ENCODE measurements around the gene ENOX1. TPM values are rescaled to one million over a fixed set of nuclear protein-coding genes. Genes with fewer than 3 reads are reported as not detected.

ENOX1 gene
- total and polyA plus RNA-seq, 7 donors, result 0.34 to 7.1 (median 1.1) TPM

GRCh38 chr13:43484432-43485225, 302.1 kb downstream of the ENOX1 start:
- H3K9me3 ChIP-seq, result no peaks in the 10 kb centered on the region
- intact Hi-C loops (cut with DNase I), result no loop called here
- H3K4me1 ChIP-seq, result peaks cover 9% of the 10 kb centered on the region
- H3K4me3 ChIP-seq, result no peak overlapping the region
- no peak overlapping the region for H3K27ac ChIP-seq
- 63 to 76% (median 65%) methylated on average over 2 of the region's 2 CpGs for WGBS, 3 donors
- no peak for TF ChIP-seq CTCF (IDR thresholded peaks at IDR 0.05)
- ATAC-seq (peak in 1 of 4 donors; percentile 61), DNase-seq (no peak)
- H3K36me3 ChIP-seq (ENCODE audit: insufficient read depth in 1 of 2, low read depth in 1 of 2), result no peaks in the 10 kb centered on the region
- H3K27me3 ChIP-seq (ENCODE audit: insufficient read depth in 3 of 3, low read length in 2 of 3), result no peaks in the 10 kb centered on the region

GRCh38 chr13:43483930-43484329, 302.8 kb downstream of the ENOX1 start:
- no peak for TF ChIP-seq CTCF (IDR thresholded peaks at IDR 0.05)
- intact Hi-C loops (cut with DNase I), result no loop called here

GRCh38 chr13:43482641-43483040, 304.1 kb downstream of the ENOX1 start:
- Histone ChIP-seq H3K4me3 (no peak overlapping the region), H3K9me3 (no peaks in the 10 kb centered on the region), H3K36me3 (ENCODE audit: insufficient read depth in 1 of 2, low read depth in 1 of 2) (no peaks in the 10 kb centered on the region), H3K27me3 (ENCODE audit: insufficient read depth in 3 of 3, low read length in 2 of 3) (no peaks in the 10 kb centered on the region), H3K27ac (no peak overlapping the region), H3K4me1 (peaks cover 9% of the 10 kb centered on the region)
- 77 to 96% (median 88%) methylated on average over 3 of the region's 3 CpGs for WGBS, 3 donors
- intact Hi-C loops (cut with DNase I), result no loop called here
- no peak for ATAC-seq
- DNase-seq, result no peak
- TF ChIP-seq CTCF (IDR thresholded peaks at IDR 0.05), result no peak

More at GRCh38 chr13:43483930-43484329, 302.8 kb downstream of the ENOX1 start:
- no peaks in the 10 kb centered on the region for H3K27me3 ChIP-seq (ENCODE audit: insufficient read depth in 3 of 3, low read length in 2 of 3)
- no peak overlapping the region for H3K27ac ChIP-seq
- H3K36me3 ChIP-seq (ENCODE audit: insufficient read depth in 1 of 2, low read depth in 1 of 2), result no peaks in the 10 kb centered on the region
- H3K9me3 ChIP-seq, result no peaks in the 10 kb centered on the region
- ATAC-seq (no peak), DNase-seq (no peak)
- peaks cover 9% of the 10 kb centered on the region for H3K4me1 ChIP-seq
- WGBS, 3 donors, result 92 to 96% (median 93%) methylated on average over 1 of the region's 1 CpG
- H3K4me3 ChIP-seq, result no peak overlapping the region

GRCh38 chr13:43482026-43482425, 304.7 kb downstream of the ENOX1 start:
- Histone ChIP-seq H3K27ac (no peak overlapping the region), H3K4me1 (peaks cover 9% of the 10 kb centered on the region), H3K36me3 (ENCODE audit: insufficient read depth in 1 of 2, low read depth in 1 of 2) (no peaks in the 10 kb centered on the region), H3K9me3 (no peaks in the 10 kb centered on the region), H3K4me3 (no peak overlapping the region), H3K27me3 (ENCODE audit: insufficient read depth in 3 of 3, low read length in 2 of 3) (no peaks in the 10 kb centered on the region)
- no peak for ATAC-seq
- DNase-seq, result no peak
- no peak for TF ChIP-seq CTCF (IDR thresholded peaks at IDR 0.05)
- 88 to 96% (median 88%) methylated on average over 2 of the region's 2 CpGs for WGBS, 3 donors
- intact Hi-C loops (cut with DNase I), result no loop called here

- 93 to 95% (median 93%) methylated on average over 4 of the region's 4 CpGs for WGBS, 3 donors
- TF ChIP-seq CTCF (IDR thresholded peaks at IDR 0.05), result no peak
- H3K27ac ChIP-seq, result no peak overlapping the region
- H3K9me3 ChIP-seq, result no peaks in the 10 kb centered on the region
- H3K4me1 ChIP-seq, result peaks cover 9% of the 10 kb centered on the region
- intact Hi-C loops (cut with DNase I), result no loop called here
- DNase-seq (no peak), ATAC-seq (no peak)
- no peaks in the 10 kb centered on the region for H3K27me3 ChIP-seq (ENCODE audit: insufficient read depth in 3 of 3, low read length in 2 of 3)
- no peaks in the 10 kb centered on the region for H3K36me3 ChIP-seq (ENCODE audit: insufficient read depth in 1 of 2, low read depth in 1 of 2)
- no peak overlapping the region for H3K4me3 ChIP-seq
Observed at GRCh38 chr13:43478902-43479301, 307.9 kb downstream of the ENOX1 start.
